AG04450 (cell line): ENCODE measurements around the gene SLC10A3. TPM values are rescaled to one million over a fixed set of nuclear protein-coding genes. Genes with fewer than 3 reads are reported as not detected.

Source experiments
- CTCF ChIA-PET: fragments of 300-600, 350-600 bp; formaldehyde crosslinking; extraction: SDS; loops from one replicate; lab custom pipeline; 2022; ENCODE audit warnings: antibody characterized with exemption, inconsistent platforms; lab: Charles Lee
- POLR2A ChIA-PET: fragments of 350-600 bp; formaldehyde crosslinking; extraction: SDS; loops from one replicate; lab custom pipeline; 2021; ENCODE audit warnings: antibody characterized with exemption, inconsistent platforms; lab: Yijun Ruan, JAX
- DNase-seq: peaks from one replicate; pipeline ENCODE4 v3.0.0-alpha.2; 2011; ENCODE audit warnings: low read depth, low spot score
- H3K27ac ChIP-seq: one replicate; pipeline ENCODE4 v1.5.1; 2012; ENCODE audit warnings: low read depth, low read length, control low read depth
- H3K27me3 ChIP-seq: one replicate; pipeline ENCODE4 v1.6.0; 2012; ENCODE audit warnings: low read length; ENCODE audit not compliant: control insufficient read depth, insufficient read depth
- H3K4me3 ChIP-seq: 2 replicates; pipeline ENCODE4 v1.5.1; 2011; ENCODE audit warnings: mild to moderate bottlenecking, low read depth, low read length, control low read depth
- H3K9me3 ChIP-seq: 2 replicates; pipeline ENCODE4 v1.5.1; 2012; ENCODE audit warnings: low read length; ENCODE audit not compliant: control insufficient read depth, insufficient read depth
- CTCF ChIP-seq: IDR thresholded peaks from 2 replicates; pipeline ENCODE4 v1.5.1; 2011; ENCODE audit warnings: low read depth, low read length, control low read depth, inconsistent platforms
- polyA plus RNA-seq: library from polyadenylated mRNA; depleted of rRNA; stranded (reverse); fragments of >200 nt; gene quantifications from 2 replicates; pipeline ENCODE4 v1.2.3, GENCODE V29; 2011

Gene SLC10A3
- polyA plus RNA-seq, 1 experiment: 10.1 TPM

GRCh38 chrX:154478728-154479622, 11.5 kb downstream of the SLC10A3 start, which contains the start of gene LAGE3:
TSS of gene LAGE3 (minus strand) at chrX:154479281. CDS start at chrX:154478915, 366 bp downstream.
- Histone ChIP-seq H3K27me3 (no peaks in the 10 kb centered on the region), H3K4me3 (peak within 1 kb of the TSS; percentile 61), H3K27ac (no peak within 1 kb of the TSS), H3K9me3 (peaks cover 6% of the 10 kb centered on the region; the same call in 1 of the 2 replicates)
- ChIA-PET CTCF (no interaction called here), POLR2A (interaction anchor here (0.5 to 2.1 kb wide), 4 partner anchors 11 to 62 kb away, joined by 3 to 11 read pairs (median 4); partner anchors contain the start of genes FAM3A and SLC10A3)
- peak; percentile 69 for DNase-seq
- TF ChIP-seq CTCF: no peak

- Histone ChIP-seq H3K27me3 (no peaks in the 10 kb centered on the region), H3K9me3 (peaks cover 6% of the 10 kb centered on the region; the same call in 1 of the 2 replicates), H3K4me3 (peak overlapping the region; percentile 61), H3K27ac (no peak overlapping the region)
- CTCF ChIA-PET: no interaction called here
- no peak for DNase-seq
- TF ChIP-seq CTCF: no peak
- POLR2A ChIA-PET: interaction anchor here (0.5 to 2.1 kb wide), 3 partner anchors 12 to 61 kb away, joined by 3 to 11 read pairs (median 5); partner anchors contain the start of genes FAM3A and SLC10A3
These were observed 12.4 kb downstream of the SLC10A3 start for GRCh38 chrX:154477891-154478477.

GRCh38 chrX:154476821-154477220, 13.6 kb downstream of the SLC10A3 start:
- no peak for DNase-seq
- POLR2A ChIA-PET: interaction anchor here (0.7 kb wide), 1 partner anchor 12 kb away, joined by 3 read pairs; no protein-coding TSS in a partner anchor
- Histone ChIP-seq H3K9me3 (peaks cover 6% of the 10 kb centered on the region; the same call in 1 of the 2 replicates), H3K27me3 (no peaks in the 10 kb centered on the region), H3K27ac (no peak overlapping the region), H3K4me3 (no peak overlapping the region)
- CTCF ChIA-PET: no interaction called here
- no peak for TF ChIP-seq CTCF

- DNase-seq: no peak
- Histone ChIP-seq H3K4me3 (no peak overlapping the region), H3K27ac (no peak overlapping the region), H3K27me3 (no peaks in the 10 kb centered on the region), H3K9me3 (no peaks in the 10 kb centered on the region; the same call in 1 of the 2 replicates)
- no peak for TF ChIP-seq CTCF
- CTCF ChIA-PET: no interaction called here
- POLR2A ChIA-PET: interaction anchor here (1.1 kb wide), 1 partner anchor 17 kb away, joined by 5 read pairs; the partner anchor contains the start of gene SLC10A3
These were observed 16.7 kb downstream of the SLC10A3 start for GRCh38 chrX:154473683-154474082.
